Measurements from ENCODE around the gene DCAF4L1.

Gene DCAF4L1, protein sequence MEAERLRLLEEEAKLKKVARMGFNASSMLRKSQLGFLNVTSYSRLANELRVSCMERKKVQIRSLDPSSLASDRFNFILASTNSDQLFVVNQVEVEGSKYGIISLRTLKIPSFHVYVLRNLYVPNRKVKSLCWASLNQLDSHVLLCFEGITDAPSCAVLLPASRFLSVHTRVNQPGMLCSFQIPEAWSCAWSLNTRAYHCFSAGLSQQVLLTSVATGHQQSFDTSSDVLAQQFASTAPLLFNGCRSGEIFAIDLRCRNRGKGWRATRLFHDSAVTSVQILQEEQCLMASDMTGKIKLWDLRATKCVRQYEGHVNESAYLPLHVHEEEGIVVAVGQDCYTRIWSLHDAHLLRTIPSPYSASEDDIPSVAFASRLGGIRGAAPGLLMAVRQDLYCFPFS

DNA sequence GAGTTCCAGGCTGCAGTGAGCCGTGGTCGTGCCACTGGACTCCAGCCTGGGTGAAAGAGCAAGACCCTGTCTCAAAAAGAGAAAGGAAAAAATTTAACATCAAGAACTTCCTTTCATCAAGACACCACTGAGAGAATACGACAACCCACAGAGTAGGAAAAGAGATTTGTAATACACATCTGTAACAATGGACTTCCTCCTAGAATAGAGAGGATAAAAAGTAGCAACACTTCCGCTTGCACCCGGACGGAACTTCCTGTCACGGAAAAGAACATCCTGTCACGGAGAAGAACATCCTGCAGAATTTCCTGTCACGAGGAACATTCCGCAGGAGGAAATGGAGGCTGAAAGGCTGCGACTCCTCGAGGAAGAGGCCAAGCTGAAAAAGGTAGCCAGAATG is at the start of gene DCAF4L1:
Gene DCAF4L1, plus strand, starts transcription at position 301 of the 400 bp plus-strand sequence. Its CDS starts 37 bp downstream, at position 338.
- DNase-seq = no peak

DNA sequence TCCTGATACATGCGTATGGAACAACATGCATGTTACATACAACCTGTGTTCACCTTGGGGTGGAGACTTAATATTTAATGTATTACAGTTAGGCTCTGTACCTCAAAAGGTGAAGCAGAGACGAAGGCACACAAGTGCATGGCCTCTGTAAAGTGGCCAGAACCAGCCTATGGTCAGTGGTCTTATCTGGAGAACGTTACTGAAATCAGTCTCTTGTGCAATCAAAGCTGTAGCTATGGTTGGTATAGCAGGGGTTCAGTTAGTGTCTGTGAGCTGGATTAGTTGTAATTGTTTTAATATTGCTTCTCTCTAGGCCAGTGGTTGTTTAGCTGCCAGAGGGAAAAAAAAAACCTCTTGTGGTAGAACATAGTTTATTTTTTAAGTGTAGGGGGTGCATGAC is 48.6 kb upstream of the DCAF4L1 start:
- no peak for DNase-seq

DNA sequence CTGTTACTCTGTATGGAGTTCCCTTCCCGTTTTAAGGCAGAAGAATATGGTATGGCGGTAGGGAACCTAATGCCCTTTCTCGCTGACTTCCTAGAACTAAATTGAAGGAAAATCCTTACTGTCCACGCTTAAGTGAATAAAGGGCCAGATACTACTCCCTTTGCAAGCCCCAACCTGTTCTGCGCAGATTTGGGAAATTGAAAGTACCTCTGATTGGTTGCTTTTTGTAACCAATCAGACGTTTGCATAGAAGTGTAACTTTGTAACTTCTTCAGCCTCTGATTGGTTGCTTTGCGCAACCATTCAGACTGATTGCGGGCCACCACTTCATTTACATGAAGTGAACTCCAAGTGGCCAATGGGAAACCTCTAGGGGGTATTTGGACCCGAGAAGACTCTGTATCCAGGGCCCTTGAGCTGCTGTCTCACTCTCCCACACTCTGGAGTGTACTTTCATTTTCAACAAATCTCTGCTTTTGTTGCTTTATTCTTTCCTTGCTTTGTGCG is 47.5 kb upstream of the DCAF4L1 start:
- DNase-seq = peak; percentile 52

DNA sequence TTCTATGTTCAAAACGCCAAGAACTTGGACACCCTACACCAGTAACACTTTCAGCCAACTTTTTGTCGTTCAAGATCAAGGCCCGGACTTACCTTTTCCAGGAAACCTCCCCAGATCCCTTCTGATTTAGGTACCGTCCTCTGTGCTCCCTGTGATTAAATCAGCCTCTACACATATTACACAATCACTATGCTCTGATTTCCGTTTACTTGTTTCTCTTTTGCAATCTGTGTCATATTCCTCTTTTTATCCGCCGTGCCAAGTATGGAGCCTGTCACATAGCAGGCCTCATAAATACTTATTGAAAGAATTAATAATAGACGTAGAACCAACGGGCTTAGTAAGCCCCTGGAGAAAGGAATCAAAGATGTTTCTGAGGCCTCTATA is 47.0 kb upstream of the DCAF4L1 start:
- DNase-seq = no peak

DNA sequence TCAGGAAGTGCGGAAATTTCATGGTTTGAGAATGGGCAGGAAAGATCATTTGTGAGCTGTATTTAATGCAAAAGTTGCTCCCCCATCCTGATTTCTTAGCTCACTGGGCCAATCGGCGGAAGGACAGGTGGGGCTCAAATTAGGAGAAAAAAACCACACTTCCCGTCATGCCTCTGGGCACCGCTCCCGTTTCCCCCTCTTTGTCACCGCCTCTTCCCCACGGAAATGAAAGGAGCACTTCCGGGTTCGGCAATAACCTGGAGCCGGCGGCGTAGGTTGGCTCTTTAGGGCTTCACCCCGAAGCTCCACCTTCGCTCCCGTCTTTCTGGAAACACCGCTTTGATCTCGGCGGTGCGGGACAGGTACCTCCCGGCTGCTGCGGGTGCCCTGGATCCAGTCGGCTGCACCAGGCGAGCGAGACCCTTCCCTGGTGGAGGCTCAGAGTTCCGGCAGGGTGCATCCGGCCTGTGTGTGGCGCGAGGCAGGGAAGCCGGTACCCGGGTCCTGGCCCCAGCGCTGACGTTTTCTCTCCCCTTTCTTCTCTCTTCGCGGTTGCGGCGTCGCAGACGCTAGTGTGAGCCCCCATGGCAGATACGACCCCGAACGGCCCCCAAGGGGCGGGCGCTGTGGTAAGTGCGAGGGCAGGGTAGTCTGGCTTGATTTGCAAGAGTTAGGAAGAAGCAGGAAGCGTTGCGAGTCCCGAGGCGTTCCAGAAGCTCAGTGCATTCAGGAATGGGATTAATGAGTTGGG is 46.5 kb upstream of the DCAF4L1 start, which contains the start of gene TMEM33:
Gene TMEM33, plus strand, starts transcription at position 529 of the 751 bp plus-strand sequence. Its CDS starts 56 bp downstream, at position 585.
- peak; percentile 62 for DNase-seq

DNA sequence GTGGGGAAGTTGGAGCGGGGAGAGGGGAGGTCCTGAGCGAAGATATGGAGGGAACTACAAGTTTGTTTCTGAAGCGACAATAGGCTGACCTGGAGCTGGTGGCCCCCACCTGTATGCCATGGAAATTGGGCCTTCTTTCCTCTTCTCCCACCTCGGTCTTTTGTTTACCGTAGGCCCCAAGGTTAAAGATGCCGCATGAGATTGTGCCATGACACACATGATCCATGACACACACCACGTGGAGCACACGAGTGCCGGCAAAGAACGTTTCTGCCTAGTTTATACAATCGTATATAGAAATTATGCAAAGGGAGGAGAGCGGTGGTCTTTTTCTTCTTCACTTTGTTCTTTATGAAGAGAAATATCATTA is 45.9 kb upstream of the DCAF4L1 start:
- DNase-seq = no peak

DNA sequence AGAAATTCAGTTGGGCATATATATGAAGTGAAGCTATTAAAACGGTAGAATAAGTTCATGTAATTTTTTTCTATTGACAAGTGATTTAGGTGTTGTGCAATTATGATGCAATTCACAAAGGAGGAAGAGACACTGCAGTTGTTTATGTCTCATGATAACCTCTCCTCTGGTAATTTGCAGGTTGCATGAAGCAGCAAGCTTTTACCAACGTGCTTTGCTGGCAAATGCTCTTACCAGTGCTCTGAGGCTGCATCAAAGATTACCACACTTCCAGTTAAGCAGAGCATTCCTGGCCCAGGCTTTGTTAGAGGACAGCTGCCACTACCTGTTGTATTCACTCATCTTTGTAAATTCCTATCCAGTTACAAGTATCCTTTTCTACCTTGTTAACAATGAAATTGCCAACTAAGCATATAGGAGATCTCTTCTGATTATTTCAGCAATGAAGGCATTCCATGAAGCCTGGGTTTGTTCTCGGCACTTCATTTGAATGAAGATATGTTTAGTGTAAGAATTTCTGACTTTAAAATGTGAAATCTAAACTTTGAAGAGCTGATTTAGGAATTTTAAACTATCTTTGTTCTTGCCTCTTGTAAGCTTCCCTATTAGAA is 42.4 kb upstream of the DCAF4L1 start:
- DNase-seq = no peak

DNA sequence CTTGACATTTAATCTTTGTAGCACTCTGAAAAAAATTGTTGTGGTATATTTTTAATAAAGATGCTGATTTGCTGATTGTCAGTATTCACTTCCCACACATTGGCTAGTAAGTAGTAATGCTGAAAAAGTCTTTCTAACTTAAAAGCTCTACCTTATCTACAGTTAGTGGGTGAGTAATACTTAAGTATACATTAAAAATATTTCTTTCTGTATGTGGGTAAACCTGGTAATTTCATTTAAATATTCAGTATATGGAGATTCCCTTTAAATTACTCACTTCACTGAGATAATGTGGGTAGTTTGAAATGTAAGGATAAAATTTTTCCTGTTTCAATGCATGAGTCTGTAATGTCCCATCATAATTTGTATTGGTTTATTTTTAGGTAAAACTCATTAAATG is 40.7 kb upstream of the DCAF4L1 start:
- no peak for DNase-seq

DNA sequence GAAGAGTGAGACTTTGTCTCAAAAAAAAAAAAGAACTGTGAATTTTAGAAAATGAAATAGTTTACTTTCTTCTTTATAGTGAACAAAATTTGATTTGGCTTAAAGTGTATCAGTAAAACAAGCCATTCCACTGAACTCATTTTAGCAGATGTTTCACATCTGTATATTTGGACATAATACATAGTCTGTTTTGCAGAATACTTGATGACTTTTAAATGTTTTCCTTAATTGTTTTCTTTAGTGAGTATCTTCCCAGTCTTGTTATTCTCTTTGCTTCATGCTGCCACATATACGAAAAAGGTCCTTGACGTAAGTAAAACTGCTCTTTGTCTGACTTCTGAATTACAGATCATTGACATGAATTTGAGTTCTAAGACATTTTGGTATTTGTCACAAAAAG is 38.0 kb upstream of the DCAF4L1 start:
- no peak for DNase-seq

DNA sequence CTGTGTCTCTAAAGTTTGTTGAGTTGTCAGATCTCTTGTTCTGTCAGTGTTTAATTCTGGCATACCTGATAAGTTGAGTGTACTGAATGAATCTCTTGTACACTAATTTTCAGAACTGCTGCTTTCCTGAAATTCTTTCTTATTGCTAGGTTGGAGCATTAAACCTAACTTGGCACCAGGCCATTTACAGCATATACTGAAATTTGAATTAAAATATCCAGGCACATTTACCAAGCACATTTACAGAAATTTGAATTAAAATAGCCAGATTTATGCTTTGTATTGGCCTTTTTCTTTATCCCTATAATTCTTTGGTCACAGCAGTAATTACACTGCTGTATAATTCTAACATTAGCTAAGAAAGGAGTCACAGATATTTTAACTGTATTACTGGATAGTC is 37.5 kb upstream of the DCAF4L1 start:
- no peak for DNase-seq

DNA sequence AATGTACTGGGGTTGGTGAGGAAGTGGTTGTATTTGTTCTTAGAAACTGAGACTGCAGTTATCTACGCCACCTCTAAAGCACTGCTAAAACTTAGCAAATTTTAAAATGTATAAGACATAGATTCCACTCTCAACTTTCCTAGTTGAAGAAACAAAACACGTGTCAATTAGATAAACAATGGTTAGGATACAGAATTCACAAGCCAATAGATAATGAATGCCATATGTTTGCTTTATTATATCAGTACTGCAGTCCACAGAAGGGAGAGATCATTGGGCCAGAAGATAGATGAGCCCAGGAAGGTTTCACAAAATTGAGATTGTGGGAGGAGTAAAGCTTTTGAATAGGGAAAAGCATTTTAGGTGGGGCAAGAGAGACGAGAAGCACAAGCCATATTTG is 32.0 kb upstream of the DCAF4L1 start:
- no peak for DNase-seq

DNA sequence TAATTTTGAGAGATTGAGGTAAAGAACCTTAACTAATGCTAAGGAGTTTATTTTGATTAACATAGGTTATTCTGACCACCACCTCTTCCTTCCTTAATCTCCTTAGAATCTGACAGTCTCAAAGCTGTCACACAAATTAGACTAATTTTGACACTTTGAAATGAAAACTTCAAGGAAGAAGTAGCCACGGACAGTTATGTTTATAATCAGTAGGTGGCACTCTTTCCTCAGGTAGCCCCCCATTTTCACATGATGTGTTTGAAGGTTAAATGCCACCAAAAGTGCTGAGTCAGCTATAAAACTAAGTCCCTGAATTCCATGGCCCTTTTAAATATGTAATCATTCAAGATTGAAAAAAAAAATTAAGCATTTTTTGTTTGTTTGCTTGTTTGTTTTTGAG is 23.9 kb upstream of the DCAF4L1 start:
- no peak for DNase-seq

DNA sequence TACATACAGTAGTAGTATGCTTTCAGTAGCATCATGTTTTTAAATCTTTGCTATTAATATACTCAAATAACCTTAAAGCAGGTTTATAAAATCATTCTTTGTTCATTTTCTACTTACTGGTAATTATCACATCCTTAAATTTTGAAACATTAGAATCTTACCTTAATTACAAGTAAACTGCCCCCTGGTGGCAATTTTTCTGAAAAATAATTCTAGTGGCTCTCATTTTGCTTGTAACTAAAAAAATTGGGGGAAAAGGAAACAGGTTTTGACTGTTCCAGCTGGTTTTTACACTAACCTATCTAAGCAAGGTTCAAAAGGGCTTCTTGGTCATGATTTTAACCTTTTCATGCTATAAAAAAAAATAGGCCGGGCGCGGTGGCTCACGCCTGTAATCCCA is 18.5 kb upstream of the DCAF4L1 start:
- no peak for DNase-seq

DNA sequence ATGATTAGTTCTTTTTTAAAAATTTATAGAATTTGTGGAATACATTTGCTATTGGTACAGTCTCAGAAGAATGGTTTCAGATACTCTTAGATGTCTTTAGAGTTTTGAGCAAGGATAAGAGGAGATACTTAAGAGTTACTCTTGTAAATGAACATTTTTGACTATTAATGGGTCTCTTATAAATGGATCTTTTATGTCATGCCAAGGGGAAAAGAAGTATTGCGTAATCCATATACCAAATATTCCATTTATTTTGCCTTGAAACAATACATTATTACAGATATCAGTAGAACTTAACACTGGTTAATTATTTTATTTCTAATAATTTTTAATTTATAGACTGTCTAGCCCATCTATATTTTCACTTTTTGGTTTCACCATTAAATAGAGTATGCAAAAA is 17.2 kb upstream of the DCAF4L1 start:
- DNase-seq = no peak

DNA sequence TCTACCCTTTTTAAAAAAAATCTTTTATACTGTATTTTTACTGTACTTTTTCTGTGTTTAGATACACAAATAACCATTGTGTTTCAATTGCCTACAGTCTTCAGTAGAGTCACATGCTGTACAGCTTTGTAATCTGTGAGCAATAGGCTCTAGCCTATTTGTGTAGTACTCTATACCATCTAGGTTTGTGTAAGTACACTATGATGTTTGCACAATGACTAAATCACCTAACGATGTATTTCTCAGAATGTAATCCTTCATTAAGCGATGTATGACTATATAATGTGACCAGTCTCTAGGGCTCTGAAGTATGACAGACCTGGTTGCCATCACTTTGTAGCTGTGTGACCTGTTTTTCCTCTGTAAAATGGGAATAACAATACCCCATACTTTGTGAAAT is 14.2 kb upstream of the DCAF4L1 start:
- DNase-seq = no peak

DNA sequence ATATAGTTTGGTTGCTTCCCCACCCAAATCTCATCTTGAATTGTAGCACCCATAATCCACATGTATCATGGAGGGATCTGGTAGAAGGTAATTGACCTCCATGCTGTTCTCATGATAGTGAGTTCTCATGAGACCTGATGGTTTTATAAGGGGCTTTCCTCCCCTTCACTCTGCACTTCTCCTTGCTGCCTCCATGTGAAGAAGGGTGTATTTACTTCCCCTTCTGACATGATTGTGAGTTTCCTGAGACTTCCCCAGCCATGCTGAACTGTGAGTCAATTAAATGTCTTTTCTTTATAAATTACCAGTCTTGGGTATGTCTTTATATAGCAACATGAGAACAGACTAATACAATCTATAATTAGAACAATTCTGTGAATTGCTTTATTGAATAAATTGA is 11.9 kb upstream of the DCAF4L1 start:
- no peak for DNase-seq

DNA sequence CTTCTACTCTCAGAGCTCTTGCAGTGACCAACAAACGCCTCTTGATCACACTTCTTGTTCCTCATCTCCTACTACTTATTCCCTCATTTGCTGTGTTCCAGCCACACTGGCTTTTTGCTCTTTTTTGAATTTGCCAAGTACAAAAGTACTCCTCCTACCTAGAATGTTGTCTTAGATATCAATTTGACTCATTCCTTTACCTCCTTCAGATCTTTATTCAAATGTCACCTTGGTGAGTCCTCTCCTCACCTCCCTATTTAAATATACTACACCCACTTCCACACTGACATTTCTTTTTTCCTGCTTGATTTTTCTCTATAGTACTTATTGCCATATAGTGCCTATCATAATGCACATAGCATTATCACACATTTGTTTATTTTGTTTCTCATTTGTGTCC is 6.2 kb upstream of the DCAF4L1 start:
- no peak for DNase-seq

DNA sequence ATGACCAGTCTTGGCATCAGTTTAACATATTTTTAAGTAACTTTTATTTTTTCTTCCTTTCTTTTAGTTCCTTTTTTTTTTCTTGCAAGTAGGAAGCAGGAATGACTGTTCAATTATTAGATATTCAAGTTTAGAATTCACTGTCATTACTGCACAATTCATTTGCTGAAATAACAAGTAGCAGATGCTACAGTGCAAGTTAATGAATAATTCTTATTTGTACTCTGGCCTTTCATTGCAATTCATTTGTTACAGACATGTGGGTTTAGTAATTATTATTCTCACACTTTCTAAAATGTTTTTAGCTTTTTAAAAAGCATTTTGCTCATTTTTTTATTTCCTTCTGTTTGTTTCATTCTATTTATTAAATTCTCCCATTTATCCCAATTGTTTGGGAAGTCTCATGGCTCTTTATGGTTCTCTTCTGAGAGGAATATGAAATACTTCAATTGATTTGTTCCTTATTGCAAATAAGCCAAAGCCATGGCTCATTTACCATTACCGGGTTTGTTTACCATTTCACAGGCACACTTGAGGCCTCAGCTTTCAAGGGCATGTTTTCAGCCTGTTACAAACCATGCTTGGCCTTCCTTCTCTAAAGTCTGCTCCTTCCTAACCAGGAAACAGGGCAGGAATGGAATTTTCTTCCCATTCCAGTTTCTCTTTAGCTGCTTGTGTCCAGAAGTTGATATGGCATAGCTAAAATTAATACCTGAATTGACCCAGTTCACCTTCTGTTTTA is 4.6 kb upstream of the DCAF4L1 start:
- no peak for DNase-seq

DNA sequence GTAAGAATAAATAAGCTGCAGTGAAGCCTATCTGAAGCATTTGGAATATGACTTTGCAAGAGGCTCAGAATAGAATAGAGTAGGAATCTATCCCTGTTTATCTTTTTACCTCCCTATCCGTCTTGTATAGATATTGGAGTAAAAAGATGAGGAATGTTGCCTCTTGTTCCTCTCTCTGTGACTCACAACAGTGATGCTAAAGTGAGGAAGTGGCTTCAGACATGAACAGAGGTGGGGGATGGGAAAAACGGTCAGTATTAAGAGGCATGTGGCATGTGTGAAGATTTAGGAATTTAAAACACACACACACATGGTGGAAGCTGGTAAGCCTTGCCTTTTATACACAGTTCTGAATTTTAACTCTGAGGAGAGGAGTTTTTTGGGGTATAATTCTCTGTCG is 3.8 kb upstream of the DCAF4L1 start:
- no peak for DNase-seq

DNA sequence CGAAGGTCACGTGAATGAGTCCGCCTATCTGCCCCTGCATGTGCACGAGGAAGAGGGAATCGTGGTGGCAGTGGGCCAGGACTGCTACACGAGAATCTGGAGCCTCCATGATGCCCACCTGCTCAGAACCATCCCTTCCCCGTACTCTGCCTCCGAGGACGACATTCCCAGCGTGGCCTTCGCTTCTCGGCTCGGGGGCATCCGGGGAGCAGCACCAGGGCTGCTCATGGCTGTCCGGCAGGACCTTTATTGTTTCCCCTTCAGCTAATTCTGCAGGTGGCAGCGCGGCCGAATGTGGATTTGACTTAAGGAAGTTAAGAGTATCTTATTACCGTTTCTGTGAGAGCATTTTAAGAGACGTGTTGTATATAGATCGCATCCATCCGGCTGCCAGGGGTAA is 1.2 kb downstream of the DCAF4L1 start:
- DNase-seq = no peak

DNA sequence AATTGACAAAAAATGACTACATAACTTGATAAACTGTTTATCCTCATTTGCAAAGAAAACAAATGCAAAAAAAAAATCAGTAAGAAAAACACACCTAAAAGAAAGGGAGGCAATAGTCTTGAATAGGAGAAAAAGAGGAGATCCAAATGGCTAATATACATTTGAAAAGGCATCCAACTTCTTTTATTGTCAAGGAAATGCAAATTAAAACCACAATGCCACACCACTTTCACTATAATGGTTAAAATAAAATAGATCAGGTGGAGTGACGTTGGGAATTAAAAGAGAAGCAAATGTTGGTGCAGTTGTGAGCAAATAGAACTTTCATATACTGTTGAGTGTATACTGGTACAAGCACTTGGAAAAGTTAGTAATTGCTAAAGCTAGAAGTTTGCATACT is 3.6 kb downstream of the DCAF4L1 start:
- DNase-seq = no peak

DNA sequence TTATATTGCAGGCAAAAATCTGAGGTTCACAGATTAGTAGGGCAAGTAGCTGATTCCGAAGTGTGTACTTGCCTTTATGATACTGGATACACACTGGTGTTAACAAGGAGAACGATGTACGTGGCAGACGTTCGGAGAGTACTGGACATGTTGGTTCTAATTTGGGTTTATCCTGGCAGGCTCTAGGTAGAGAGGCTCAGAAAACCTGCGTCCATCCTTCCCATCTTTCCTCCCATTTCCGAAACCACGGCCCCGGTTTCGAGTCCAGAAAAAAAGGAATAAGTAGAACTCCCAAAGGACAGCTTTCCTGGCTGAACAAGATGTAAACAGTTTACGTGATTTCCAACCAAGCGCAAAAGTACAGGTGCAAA is 8.4 kb downstream of the DCAF4L1 start:
- DNase-seq = no peak
